ENCODE results near the gene LRP3. TPM values are rescaled to one million over a fixed set of nuclear protein-coding genes. Genes with fewer than 3 reads are reported as not detected.
A peak's percentile ranks its signal among the peaks of the same experiment; 100 is the strongest.
"Not testable (repeated sequence)": the region's sequence is repeated elsewhere in the genome, so short reads cannot be mapped to it uniquely, and the experiment has no call there.

Gene LRP3
- total RNA-seq, 1 experiment from 2014 or later = 8.4 TPM

DNA sequence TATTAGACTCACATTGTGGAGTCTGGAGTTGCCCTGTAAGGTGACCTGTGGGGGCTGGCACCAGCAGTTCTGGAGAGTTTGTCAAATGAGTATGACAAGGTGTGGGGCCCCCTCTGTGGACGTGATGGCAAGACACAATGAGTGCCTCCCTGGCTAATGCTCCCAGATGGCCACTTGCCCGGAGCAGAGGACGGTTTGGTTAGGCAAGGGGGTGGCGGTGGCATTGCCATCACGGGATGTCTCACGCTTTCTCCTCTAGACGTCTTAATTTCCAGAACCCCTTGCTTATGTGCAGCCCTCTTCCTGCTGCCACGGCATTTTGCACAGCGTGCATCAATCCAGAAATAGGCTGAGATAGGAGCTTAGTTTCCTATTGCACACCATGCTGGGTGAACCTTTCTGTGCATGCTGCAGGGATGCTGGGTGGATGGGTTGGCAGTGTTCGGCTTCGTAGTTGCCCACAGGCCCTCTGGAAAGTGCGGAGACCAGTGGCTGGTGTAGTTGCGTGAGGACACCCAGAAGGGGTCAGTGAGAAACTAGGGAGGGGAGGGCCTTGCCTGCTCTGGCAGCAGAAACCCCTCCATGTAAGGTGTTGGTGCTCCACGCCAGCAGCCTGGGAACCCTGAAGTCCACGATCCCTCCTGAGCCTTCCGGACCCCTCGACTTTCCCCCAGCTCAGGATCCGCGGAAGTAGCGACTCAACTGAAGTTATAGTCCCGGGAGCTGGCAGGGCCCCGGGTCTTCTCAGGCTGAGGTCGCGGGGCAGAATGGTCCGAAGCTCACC, 18.1 kb upstream of the LRP3 start:
- peak; percentile 46 for DNase-seq (ENCODE audit: low read depth)

DNA sequence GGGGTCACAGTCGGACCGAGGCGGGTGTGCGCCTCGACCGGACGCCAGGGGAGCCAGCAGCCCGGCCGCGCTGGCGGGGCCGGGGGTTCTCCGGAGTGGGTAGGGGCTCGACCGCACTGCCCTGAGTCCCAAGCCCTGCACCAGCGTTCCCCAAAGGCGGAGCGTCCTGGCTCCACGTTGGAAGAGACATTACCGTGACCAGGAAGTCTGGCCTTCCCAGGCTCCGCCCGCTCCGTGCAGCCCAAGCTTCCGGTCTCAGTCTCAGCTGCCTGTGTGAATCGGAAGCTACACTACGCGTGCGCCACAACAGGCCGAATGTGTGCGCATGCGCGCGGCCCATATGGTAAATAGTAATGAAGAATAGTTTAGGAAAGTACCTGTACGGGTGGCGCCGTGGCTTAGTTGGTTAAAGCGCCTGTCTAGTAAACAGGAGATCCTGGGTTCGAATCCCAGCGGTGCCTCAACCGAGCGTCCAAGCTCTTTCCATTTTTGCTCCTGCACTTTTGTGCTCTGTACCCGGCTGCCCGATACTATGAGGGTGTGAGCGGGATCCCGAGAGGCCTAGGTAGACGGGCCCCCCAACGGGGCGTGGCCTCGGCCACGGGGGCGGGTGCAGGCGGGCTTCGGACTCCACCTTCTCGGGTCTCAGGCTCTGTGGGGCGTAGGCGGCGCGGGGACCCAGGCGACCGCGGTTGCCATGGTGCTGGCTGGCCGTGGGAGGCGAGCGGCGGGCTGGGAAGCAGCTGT, 17.3 kb upstream of the LRP3 start:
- DNase-seq (ENCODE audit: low read depth) = peak; percentile 99

DNA sequence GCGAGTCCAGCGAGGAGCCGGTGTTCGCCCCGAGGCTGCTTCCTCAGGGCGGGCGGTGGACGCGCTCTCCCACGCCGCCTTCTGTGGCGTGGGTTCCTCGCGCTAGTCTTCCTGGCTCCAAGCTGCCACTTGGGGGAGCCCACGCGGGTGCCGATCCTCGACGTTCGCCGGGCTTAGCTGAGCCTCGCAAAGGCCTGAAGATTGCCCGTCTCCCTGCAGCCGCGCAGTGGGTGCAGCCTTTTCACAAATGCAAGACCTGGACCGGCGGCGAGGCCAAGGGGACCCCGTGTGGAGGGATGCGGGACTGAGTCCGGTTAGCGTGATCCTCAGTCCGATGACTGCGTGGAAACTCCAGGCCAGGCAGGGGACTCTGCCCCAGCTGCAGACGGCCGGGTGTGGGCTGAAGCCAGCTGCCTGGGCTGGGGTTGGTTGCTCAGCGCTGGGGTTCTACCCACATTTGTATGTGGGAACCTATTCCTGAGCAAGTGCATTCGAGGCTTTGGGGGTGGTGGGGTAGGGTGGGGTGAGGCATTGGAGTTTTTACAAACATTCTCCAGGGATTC, 16.6 kb upstream of the LRP3 start:
- DNase-seq (ENCODE audit: low read depth) = no peak

DNA sequence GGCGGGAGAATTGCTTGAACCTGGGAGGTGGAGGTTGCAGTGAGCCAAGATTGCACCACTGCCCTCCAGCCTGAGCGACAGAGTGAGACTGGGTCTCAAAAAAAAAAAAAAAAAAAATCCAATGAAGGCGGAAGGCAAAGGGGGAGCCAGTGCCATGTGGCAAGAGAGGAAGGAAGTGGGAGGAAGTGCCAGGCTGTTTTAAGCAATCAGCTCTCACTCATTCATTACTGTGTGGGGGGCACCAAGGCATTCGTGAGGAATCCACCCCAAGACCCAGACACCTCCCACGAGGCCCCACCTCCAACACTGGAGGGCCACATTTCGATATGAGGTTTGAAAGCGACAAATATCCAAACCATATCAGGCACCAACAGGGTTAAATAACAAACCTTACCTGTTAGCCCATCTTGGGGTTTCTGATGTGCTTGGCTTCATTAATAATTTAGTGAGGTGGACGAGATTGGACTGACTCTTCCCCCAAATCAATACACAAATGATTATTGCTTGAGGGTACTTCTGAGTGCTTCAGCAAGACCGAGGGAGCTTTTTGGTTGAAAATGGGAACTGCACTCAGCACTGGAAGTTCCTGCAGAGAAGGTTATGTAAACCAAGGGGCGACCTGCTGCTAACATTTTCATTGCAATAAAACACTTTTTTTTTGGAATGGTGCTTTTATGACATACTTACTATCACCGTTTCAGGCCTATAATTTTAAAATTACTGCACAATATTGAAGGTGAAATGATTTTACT, 7.5 kb upstream of the LRP3 start:
- DNase-seq (ENCODE audit: low read depth) = no peak

DNA sequence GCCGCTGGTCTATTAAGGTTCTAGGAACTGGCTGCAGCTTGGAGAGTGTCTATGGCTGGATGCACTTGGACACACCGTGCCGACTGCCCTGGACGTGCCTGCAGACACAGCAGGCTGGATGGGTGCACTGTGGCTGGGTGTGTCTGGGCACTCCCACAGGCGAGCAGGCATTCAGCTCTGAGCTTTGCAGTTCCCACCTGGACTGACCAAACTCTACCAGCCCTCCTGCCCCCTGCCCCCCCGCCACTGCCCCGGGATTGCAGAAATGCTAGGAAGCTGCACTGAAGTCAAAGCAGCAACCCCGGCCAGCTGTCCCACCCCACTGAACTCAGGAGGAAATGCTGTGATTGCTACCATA, 7.0 kb upstream of the LRP3 start:
- no peak for DNase-seq (ENCODE audit: low read depth)

DNA sequence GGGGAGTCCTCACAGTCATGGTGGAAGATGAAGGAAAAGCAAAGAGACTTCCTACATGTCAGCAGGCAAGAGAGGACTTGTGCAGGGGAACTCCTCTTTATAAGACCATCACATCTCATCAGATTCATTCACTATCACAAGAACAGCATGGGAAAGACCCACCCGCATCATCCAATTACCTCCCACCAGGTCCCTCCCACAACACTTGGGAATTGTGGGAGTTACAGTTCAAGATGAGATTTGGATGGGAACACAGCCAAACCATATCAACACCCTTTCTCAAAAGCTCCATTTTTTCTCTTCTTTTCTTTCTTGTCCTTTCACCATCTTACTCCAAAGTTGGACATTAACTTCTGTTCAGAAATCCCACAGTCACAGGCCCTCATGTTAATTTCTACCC, 4.7 kb upstream of the LRP3 start:
- DNase-seq (ENCODE audit: low read depth) = no peak

DNA sequence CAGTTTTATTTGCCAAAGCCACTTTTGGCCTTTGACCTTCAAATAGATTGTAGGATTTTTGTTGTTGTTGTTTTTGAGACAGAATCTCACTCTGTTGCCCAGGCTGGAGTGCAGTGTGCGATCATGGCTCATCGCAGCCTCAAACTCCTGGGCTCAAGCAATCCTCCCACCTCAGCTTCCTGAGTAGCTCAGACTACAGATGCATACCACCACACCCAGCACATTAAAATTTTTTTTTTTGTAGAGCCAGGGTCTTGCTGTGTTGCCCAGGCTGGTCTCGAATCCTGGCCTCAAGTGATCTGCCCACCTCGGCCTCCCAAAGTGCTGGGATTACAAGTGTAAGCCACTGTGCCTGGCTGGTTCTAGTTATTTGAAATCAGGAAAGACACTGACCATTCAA, 3.0 kb upstream of the LRP3 start:
- not testable (repeated sequence) for DNase-seq (ENCODE audit: low read depth)

DNA sequence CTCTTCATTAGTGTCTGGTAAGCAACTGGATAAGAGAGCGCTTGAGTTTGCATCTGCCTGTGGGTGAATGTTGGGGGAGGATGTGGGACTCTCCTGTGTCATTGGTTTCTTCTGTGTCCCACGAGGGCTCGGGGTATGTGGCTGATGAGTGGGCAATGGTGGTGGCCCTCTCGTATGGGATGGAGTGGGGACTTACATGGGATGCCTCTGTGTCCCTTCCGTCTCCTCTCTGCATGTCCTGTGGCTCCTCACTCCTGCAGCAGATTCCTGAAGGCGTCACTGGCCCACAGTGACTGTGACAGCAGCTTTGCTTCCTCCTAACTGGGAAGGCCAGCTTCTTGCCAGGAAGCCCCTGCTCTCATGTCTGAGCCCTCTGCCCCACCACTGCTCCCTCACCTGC, 2.6 kb upstream of the LRP3 start:
- no peak for DNase-seq (ENCODE audit: low read depth)

DNA sequence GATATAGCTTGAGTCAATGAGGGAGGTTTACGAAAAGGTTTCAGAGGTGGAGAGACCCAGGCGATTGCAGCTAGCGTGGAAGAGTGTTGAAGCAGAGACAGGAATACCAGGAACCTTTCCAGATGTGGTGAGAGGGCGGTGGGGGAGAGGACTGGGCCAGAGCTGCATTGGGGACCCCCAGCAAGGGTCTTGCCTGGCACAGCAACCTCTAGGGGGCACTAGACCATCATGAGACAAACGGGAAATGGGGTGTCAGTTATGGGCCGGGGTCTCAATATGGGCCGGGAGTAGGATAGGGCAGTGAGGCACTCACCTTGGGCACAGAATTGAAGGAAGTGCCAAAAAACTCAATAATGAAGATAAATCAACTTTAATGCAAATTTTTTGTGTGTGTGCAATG, 2.1 kb upstream of the LRP3 start:
- DNase-seq (ENCODE audit: low read depth) = no peak

DNA sequence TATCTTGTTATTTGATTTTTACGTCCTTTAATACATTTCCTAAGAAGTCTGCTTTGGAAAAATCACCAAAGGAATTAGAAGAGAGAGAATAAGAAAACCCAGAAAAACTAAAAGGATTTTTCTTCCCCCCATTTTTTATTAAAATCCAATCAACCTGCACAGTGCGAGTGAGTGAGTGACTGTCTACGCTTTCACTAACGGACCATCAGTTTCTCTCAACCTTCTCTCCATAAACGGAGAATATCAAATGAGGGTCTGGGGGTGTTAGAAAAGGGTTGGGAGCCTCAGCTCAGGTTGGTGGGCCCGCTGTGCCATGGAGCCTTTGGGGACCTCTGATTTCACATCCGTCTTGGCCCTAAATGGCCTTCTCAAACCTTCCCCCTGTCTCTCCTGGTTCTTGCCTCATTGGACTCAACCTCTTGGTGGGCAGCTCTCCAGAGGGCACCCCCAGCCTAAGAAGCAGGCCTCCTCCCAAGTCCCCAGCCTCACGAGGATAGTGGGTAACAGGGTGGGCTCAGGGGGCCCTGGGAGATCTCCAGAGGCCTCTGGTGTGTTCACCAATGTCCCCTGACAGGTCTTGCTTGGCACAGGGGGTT, 763 bp upstream of the LRP3 start:
- no peak for DNase-seq (ENCODE audit: low read depth)

DNA sequence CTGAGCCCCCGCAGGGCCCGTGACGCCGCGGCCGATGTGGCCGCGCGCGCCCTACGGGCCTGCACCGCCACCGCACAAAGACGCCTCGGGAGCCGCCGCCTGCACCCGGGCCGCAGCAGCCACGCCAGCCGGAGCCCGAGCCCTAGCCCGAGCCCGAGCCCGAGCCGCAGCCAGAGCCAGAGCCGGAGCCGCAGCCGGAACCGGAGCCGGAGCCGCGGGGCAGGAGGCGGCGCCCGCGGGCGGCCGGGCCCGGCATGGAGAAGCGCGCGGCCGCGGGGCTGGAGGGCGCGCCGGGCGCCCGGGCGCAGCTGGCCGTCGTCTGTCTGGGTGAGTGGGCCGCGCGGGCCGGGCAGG, 379 bp downstream of the LRP3 start:
- DNase-seq (ENCODE audit: low read depth) = no peak

DNA sequence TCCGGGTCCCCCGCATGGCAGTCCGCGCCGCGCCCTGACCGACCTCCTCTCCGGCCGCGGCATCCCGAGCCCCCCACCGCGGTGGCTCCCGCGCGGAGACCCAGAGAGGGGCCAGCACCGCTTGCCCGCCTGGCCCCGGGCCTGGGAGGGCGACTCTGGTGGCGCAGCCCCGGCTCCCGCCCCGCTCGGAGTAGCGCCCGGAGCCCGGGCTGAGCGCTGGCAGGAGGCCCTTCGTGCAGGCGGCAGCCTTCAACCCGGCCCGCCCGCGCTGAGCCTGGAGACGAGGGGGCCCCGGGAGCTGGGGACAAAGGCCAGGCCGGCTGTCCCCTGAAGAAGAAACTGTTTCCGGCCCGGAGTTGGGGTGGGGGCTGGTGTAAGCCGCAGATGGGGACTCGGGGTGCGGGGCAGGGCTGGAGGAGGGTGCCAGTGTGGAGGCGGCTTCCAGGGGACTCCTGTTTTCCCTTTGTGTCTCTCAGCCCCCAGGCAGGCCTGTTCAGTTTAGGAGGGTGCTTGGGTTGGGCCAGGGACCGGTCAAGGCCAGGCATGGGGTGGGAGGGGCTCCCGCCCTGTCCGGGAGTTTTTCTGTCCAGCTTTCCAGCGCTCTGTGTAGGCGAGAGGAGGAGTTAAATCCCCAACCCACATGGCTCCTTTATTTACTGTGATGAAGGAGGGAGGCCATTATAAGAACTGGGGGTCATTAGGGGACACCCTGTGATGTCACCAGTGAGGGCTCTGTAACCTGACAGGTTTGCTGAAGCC, 935 bp downstream of the LRP3 start:
- DNase-seq (ENCODE audit: low read depth) = no peak

DNA sequence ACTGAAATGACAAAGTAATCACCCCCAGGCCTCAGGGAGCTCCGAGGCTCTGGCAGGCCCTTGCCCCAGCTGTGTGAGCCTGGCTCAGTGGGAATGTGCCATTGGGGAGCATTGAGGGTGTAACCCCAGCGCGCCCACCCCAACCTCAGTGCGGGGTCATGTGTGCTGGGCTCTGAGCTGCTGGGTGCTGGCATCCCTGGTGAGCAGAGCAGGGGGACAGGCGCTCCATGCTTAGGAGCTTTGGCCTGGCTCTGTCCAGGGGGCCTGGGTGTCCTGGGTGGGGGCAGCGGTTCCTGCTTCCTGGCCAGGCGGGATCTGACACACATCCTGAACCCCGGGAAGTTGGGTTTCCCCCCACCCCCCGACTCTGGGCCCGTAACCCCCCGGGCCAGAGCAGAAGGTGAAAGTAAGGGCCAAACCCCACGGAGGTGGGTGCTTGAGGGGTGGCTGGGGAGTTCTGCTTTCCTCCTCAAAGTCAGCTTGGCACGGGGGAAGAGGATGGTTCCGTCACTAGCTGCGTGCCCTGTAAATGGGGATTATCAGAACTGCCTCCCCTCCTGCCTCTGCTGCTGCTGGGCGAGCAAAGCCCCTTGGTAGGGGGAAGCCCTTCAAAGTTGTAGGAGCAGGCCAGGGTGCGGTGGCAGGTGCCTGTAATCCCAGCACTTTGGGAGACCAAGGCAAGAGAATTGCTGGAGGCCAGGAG, 1.7 kb downstream of the LRP3 start:
- no peak for DNase-seq (ENCODE audit: low read depth)

DNA sequence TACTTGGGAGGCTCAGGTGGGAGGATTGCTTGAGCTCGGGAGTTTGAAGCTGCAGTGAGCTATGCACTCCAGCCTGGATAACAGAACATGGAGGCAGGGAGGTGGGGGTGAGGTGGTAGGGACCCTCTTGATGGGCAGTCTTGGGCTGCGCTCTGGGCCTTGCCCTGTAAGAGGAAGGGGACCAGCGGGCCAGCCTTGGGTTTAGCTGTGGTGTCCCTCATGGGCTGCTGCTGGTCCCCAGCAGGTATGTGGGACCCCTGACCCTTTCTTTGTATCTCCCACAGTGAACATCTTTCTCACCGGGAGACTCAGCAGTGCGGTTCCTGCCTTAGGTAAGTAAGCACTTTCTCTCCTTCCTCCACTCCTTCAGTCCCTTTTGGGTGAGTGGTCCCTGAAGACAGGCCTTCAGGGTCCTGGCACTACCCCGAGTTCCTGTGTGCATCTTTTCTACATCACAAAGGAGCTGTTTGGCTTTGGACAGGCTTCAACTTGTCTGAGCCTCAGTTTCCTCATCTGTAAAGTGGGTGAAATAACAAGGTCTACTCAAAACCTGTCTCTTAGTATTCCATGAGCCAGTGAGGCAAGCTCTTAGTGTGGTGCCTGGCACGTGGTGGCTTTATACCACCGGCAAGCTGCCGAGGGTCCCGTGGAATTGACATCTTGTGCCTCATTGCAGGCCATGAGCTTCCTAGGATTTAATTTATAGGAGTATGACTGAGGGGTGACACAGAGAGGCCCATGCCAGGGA, 2.5 kb downstream of the LRP3 start:
- DNase-seq (ENCODE audit: low read depth) = no peak

DNA sequence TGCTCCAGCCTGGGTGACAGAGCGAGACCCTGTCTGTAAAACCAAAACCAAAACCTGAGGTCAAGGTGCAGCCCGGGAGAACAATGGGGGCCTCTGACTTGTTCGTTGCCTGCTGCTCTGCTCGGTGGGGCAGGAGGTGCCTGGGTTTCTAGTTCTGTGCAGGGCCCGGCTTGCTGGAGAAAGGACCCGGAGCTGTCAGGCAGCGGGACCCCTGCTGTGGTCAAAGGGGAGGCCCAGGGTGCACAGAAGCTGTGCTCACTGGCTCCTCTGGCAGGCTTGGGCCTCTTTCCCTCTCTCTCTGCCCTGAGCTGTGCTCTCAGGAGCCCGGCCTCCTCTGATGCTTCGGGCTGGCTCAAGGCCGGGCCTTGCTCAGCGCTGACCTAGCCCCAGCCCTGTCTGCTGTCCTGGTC, 3.5 kb downstream of the LRP3 start:
- DNase-seq (ENCODE audit: low read depth) = no peak

DNA sequence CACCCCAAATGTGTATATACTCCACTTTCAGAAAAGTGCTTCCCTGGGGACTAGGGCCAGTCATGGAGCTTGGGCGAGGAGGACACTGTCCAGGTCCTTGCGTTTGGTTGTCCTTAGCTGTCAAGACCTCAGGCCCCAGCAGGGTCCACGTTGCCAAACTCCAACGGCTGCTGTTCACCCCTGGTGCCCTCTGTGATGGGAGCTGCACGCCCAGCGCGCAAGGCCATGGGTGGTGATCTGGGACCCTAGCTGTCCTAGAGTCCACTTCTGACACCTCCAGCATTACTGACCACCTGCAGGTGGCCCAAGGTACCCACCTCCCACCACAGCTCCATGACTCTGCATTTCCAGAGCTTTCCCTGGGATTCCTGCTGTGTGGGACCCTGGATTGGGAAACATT, 4.0 kb downstream of the LRP3 start:
- no peak for DNase-seq (ENCODE audit: low read depth)

DNA sequence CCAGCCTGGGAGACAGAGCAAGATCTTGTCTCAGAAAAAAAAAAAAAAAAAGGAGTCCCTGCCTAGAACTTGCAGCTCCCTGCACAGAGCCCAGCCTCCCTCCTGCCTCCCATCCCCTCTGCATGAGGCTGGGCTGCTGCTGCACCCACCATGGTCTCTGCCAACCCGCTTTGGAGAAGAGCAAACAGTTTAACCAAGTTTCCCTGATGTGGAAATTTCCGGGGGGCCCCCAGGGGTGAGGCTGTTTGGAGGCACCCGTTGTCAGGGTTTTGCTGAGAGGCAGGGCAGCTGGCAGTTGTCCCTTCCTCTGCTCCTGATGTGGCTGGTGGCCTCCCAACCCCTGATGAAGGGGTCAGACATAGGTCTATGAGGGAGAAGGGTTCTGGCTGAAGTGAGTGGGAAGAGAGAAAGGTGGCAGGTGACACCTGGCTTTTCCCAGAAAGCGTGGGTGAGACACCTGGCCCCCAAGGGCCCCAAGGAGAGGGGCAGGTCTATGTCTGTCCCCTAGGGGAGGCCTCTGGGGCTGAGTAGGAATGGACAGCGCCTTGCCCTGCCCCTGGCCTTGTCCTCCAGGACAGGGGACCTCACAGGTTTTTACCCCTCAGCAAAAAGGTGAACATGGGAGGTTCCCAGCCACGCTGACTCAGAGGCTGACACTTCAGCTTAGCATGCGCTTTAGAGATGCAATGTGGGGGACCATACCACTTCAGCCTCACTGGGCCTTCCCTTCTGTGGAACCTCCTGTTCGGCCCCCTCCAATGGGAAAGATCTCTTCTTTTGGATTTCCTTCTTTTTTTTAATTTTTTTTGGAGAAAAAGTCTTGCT, 5.5 kb downstream of the LRP3 start:
- DNase-seq (ENCODE audit: low read depth) = peak; percentile 49

DNA sequence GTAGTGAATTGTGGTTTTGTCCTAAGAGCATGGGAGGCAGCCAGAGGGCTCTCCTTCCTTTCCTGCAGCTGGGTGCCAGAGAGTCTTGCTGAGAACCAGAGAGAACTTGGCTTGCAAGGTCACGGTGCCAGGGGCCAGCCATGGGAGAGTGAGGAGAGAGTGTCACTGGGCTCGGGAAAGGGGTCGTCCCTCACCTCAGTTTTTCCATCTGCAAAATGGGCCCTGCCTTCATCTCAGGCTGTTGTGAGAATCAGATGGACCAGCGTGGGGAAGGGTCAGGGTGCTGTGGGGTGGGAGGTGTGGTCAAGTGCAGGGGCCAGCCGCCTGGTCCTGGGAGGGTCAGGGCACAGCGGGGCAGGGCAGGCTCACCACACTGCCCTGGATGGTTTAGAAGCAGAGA, 7.3 kb downstream of the LRP3 start:
- no peak for DNase-seq (ENCODE audit: low read depth)

DNA sequence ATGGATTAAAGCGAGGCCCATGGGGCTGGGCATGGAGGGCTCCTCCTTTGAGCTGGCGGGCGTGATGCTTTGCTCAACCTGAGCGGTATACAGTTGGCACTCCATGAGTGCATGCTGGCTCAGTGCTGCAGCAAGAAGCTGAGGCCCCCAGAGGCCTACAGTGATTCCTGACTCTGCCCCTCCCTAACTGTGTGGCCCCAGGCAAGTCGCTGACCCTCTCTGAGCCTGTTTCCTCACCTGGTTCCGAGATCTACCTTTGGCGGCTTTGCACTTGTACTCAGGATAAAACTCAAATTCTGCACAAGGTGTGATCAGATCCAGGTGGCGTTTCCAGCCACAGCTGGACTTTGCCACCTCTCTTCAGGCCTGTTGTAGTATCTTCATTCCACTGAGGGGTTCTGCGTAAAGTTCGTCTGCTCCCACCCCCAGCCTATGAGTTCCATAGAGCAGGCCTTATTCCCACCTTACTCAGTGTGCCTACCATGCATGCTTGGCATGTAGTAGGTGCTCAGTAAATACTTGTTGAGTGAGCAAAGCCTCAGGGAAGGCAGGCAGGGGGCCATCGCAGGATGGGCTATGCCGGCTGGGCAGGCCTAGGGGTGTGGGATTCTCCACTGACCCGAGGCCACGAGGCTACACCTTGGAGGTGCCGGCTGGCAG, 7.9 kb downstream of the LRP3 start:
- no peak for DNase-seq (ENCODE audit: low read depth)
